Panc1 (cell line): ENCODE data around the gene RBP2. TPM values are rescaled to one million over a fixed set of nuclear protein-coding genes. Genes with fewer than 3 reads are reported as not detected.

Experiments
- ATAC-seq: fragments of 200-7000 bp; cut with Tn5 transposase; 2 replicates; pipeline ENCODE4 v1.9.1; 2020; ENCODE audit warnings: mild to moderate bottlenecking, moderate library complexity
- Bru-seq: library from RNA; stranded (reverse); fragments of 400-500 nt; gene quantifications from one replicate; lab custom pipeline; 2021; lab: Mats Ljungman, UMichigan
- BruChase-seq, 2 experiments: library from RNA; stranded (reverse); fragments of 400-500 nt; gene quantifications; one replicate each; lab custom pipeline; 2021; lab: Mats Ljungman, UMichigan
- BruUV-seq: library from RNA; stranded (reverse); fragments of 400-500 nt; replicated peaks from 2 replicates; lab custom pipeline; 2021; lab: Mats Ljungman, UMichigan
- CTCF ChIA-PET: fragments of 300-600 bp; sonication (Branson Sonifier 250); formaldehyde crosslinking; loops from one replicate; lab custom pipeline; 2022; ENCODE audit warnings: antibody characterized with exemption; lab: Charles Lee
- POLR2A ChIA-PET: fragments of 300-600 bp; sonication (Branson Sonifier 250); formaldehyde crosslinking; loops from one replicate; lab custom pipeline; 2022; ENCODE audit warnings: antibody characterized with exemption; lab: Charles Lee
- DNase-seq: peaks from one replicate; pipeline ENCODE4 v3.0.0-alpha.2; 2010; ENCODE audit warnings: low read depth, low spot score
- H3K27ac ChIP-seq: 2 replicates; pipeline ENCODE4 v1.5.1; 2011; ENCODE audit warnings: mild to moderate bottlenecking, low read length, inconsistent platforms
- H3K27me3 ChIP-seq: fragments of 200-500 bp; sonication (Bioruptor generic); 2 replicates; pipeline ENCODE4 v1.6.0; 2014; ENCODE audit warnings: low read length, inconsistent platforms; ENCODE audit not compliant: control insufficient read depth, insufficient read depth
- H3K36me3 ChIP-seq: fragments of 200-500 bp; sonication (Bioruptor generic); 2 replicates; pipeline ENCODE4 v1.5.1; 2014; ENCODE audit warnings: inconsistent platforms, mild to moderate bottlenecking, low read length, moderate library complexity; ENCODE audit not compliant: control insufficient read depth, insufficient read depth
- H3K4me1 ChIP-seq: 2 replicates; pipeline ENCODE4 v1.5.1; 2011; ENCODE audit warnings: inconsistent platforms, mild to moderate bottlenecking, low read length, moderate library complexity; ENCODE audit not compliant: control insufficient read depth, insufficient read depth
- H3K4me3 ChIP-seq, 2 experiments: 2 replicates each; pipeline ENCODE4 v1.5.1; 2011 to 2012; ENCODE audit warnings: low read depth in 2 of 2, low read length in 2 of 2, mild to moderate bottlenecking in 2 of 2, inconsistent platforms in 1 of 2, moderate library complexity in 1 of 2
- H3K9me3 ChIP-seq: fragments of 200-500 bp; sonication (Bioruptor generic); 2 replicates; pipeline ENCODE4 v1.5.1; 2014; ENCODE audit warnings: low read depth, mild to moderate bottlenecking, inconsistent platforms, low read length, moderate library complexity; ENCODE audit not compliant: control insufficient read depth, insufficient read depth
- POLR2AphosphoS5 ChIP-seq: IDR thresholded peaks from 2 replicates; pipeline ENCODE4 v1.6.1; 2012; ENCODE audit warnings: mild to moderate bottlenecking, low read depth, low read length, moderate library complexity
- SIN3A ChIP-seq: IDR thresholded peaks from 2 replicates; pipeline ENCODE4 v1.6.1; 2012; ENCODE audit warnings: low read depth, mild to moderate bottlenecking, low read length, moderate library complexity, borderline replicate concordance; ENCODE audit not compliant: insufficient read depth
- TCF7L2 ChIP-seq: IDR thresholded peaks from 2 replicates; pipeline ENCODE4 v1.6.1; 2011; ENCODE audit warnings: mild to moderate bottlenecking, low read depth, low read length, inconsistent platforms
- in situ Hi-C: cut with HindIII; loops from 2 replicates; pipeline ENCODE4 v1.10.0; 2016; ENCODE audit warnings: low sequenced_read_pairs, low pct_unique_long_range_greater_than_20kb
- intact Hi-C: fragments of 100-400 bp; cut with micrococcal nuclease; formaldehyde crosslinking; loops from one replicate; pipeline ENCODE4 v1.10.0; 2022; ENCODE audit not compliant: unreplicated experiment
- long read RNA-seq: library from polyadenylated mRNA; unstranded; transcript quantifications from one replicate; pipeline ENCODE4 v2.0.0, GENCODE V29; 2021; ENCODE audit not compliant: unreplicated experiment
- polyA plus RNA-seq: library from polyadenylated mRNA; unstranded; fragments of >200 nt; gene quantifications from one replicate; pipeline ENCODE4 v1.2.1, GENCODE V29; 2012; ENCODE audit warnings: missing spikeins; ENCODE audit not compliant: insufficient read length
- total RNA-seq: library from RNA; stranded (reverse); gene quantifications from one replicate; pipeline ENCODE4 v1.2.1, GENCODE V29; 2021; ENCODE audit not compliant: unreplicated experiment
- TF ChIP-seq, protein P1 (sequence below), 2 experiments: IDR thresholded peaks; 2 replicates each; pipeline ENCODE4 v1.6.1; 2011 to 2012; ENCODE audit warnings: low read depth in 2 of 2, control low read depth in 1 of 2, low read length in 1 of 2, mild to moderate bottlenecking in 1 of 2, moderate library complexity in 1 of 2; ENCODE audit not compliant: insufficient read depth in 1 of 2
- TF ChIP-seq, protein P2 (sequence below): fragments of 450-650 bp; IDR thresholded peaks from 2 replicates; pipeline ENCODE4 v1.5.1; 2017; ENCODE audit warnings: mild to moderate bottlenecking

Gene RBP2
- not detected for total RNA-seq
- not detected for polyA plus RNA-seq
- Bru-seq, nascent RNA = percentile 7 among the genes with signal in this experiment
- BruChase-seq, experiment 1, labeled RNA remaining after a 2-hour chase = not detected
- BruChase-seq, experiment 2, labeled RNA remaining after a 6-hour chase = not detected
- long read RNA-seq = 0 reads

GRCh38 chr3:139476348-139476747 lies at the start of gene RBP2:
RBP2 (minus strand) TSS chr3:139476516; CDS start chr3:139476459, 57 bp downstream.
- H3K4me1 ChIP-seq = no peaks in the 10 kb centered on the region
- H3K27ac ChIP-seq = no peak within 1 kb of the TSS
- no peaks in the 10 kb centered on the region for H3K9me3 ChIP-seq
- intact Hi-C loops = no loop called here
- DNase-seq (no peak), ATAC-seq (no peak)
- in situ Hi-C loops = no loop called here
- no TSS peak for BruUV-seq
- ChIA-PET CTCF (interaction anchor here (0.7 kb wide), 1 partner anchor 10 kb away, joined by 3 read pairs; no protein-coding TSS in a partner anchor), POLR2A (no interaction called here)
- H3K27me3 ChIP-seq = no peaks in the 10 kb centered on the region
- H3K4me3 ChIP-seq = no peak within 1 kb of the TSS
- TF ChIP-seq, protein P1, sequence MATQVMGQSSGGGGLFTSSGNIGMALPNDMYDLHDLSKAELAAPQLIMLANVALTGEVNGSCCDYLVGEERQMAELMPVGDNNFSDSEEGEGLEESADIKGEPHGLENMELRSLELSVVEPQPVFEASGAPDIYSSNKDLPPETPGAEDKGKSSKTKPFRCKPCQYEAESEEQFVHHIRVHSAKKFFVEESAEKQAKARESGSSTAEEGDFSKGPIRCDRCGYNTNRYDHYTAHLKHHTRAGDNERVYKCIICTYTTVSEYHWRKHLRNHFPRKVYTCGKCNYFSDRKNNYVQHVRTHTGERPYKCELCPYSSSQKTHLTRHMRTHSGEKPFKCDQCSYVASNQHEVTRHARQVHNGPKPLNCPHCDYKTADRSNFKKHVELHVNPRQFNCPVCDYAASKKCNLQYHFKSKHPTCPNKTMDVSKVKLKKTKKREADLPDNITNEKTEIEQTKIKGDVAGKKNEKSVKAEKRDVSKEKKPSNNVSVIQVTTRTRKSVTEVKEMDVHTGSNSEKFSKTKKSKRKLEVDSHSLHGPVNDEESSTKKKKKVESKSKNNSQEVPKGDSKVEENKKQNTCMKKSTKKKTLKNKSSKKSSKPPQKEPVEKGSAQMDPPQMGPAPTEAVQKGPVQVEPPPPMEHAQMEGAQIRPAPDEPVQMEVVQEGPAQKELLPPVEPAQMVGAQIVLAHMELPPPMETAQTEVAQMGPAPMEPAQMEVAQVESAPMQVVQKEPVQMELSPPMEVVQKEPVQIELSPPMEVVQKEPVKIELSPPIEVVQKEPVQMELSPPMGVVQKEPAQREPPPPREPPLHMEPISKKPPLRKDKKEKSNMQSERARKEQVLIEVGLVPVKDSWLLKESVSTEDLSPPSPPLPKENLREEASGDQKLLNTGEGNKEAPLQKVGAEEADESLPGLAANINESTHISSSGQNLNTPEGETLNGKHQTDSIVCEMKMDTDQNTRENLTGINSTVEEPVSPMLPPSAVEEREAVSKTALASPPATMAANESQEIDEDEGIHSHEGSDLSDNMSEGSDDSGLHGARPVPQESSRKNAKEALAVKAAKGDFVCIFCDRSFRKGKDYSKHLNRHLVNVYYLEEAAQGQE (IDR thresholded peaks at IDR 0.05; ENCODE audit: insufficient read depth in 1 of 2, low read depth in 2 of 2, low read length in 1 of 2) = no peak
- TF ChIP-seq TCF7L2 (no peak), SIN3A (no peak)
- no peaks in the 10 kb centered on the region for H3K36me3 ChIP-seq

GRCh38 chr3:139524841-139525636 lies 48.7 kb upstream of the RBP2 start:
- intact Hi-C loops (no loop called here), in situ Hi-C loops (no loop called here)

More at GRCh38 chr3:139524841-139525636, 48.7 kb upstream of the RBP2 start:
- POLR2A ChIA-PET = no interaction called here
- no TSS peak for BruUV-seq
- H3K4me1 ChIP-seq = no peaks in the 10 kb centered on the region
- H3K36me3 ChIP-seq = no peaks in the 10 kb centered on the region
- CTCF ChIA-PET = no interaction called here
- H3K27me3 ChIP-seq = no peaks in the 10 kb centered on the region
- ATAC-seq (no peak), DNase-seq (no peak)
- H3K4me3 ChIP-seq = no peak overlapping the region
- H3K27ac ChIP-seq = no peak overlapping the region
- no peaks in the 10 kb centered on the region for H3K9me3 ChIP-seq
- TF ChIP-seq TCF7L2 (no peak), POLR2AphosphoS5 (no peak), SIN3A (no peak)
- TF ChIP-seq, protein P1 (IDR thresholded peaks at IDR 0.05; ENCODE audit: insufficient read depth in 1 of 2, low read depth in 2 of 2, low read length in 1 of 2) = no peak
- TF ChIP-seq, protein P2, sequence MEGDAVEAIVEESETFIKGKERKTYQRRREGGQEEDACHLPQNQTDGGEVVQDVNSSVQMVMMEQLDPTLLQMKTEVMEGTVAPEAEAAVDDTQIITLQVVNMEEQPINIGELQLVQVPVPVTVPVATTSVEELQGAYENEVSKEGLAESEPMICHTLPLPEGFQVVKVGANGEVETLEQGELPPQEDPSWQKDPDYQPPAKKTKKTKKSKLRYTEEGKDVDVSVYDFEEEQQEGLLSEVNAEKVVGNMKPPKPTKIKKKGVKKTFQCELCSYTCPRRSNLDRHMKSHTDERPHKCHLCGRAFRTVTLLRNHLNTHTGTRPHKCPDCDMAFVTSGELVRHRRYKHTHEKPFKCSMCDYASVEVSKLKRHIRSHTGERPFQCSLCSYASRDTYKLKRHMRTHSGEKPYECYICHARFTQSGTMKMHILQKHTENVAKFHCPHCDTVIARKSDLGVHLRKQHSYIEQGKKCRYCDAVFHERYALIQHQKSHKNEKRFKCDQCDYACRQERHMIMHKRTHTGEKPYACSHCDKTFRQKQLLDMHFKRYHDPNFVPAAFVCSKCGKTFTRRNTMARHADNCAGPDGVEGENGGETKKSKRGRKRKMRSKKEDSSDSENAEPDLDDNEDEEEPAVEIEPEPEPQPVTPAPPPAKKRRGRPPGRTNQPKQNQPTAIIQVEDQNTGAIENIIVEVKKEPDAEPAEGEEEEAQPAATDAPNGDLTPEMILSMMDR = no peak
